ENCODE measurements around the gene DYSF.

GRCh38 chr2:71482055-71482454, 28.7 kb downstream of the DYSF start:
- TF ChIP-seq CTCF (conservative IDR thresholded peaks at IDR 0.05; ENCODE audit: low read length) (0 out of 2 replicates have a peak, but pooled peaks have one; percentile 16), EZH2phosphoT487 (IDR thresholded peaks at IDR 0.05; ENCODE audit: borderline replicate concordance) (no peak)
